H1 (cell line): ENCODE results near the gene MAP9. TPM values are rescaled to one million over a fixed set of nuclear protein-coding genes. Genes with fewer than 3 reads are reported as not detected.

Experiments used
- CTCF ChIA-PET: fragments of 300-600 bp; sonication (Branson Sonifier 250); formaldehyde crosslinking; loops from one replicate; lab custom pipeline; 2021; ENCODE audit not compliant: partially characterized antibody; lab: Charles Lee
- POLR2A ChIA-PET: fragments of 300-600 bp; sonication (Branson Sonifier 250); formaldehyde crosslinking; loops from one replicate; lab custom pipeline; 2021; ENCODE audit warnings: inconsistent platforms; ENCODE audit not compliant: partially characterized antibody; lab: Charles Lee
- DNase-seq, 2 experiments: peaks; one replicate each; pipeline versions ENCODE4 v3.0.0 to v3.0.0-alpha.2; 2010 to 2022; ENCODE audit warnings: low spot score in 2 of 2, low read depth in 1 of 2, mixed read lengths in 1 of 2
- FAIRE-seq: peaks from 2 replicates; lab custom pipeline; 2011; peaks lifted over from hg19 to GRCh38; lab: Jason Lieb, UNC
- H2AFZ ChIP-seq: 2 replicates; pipeline ENCODE4 v1.8.1; 2012; ENCODE audit warnings: low read length, inconsistent platforms
- H2AK5ac ChIP-seq: 2 replicates; pipeline ENCODE4 v1.6.1; 2013; ENCODE audit warnings: low read depth, low read length
- H2BK120ac ChIP-seq: replicated peaks from 2 replicates; pipeline ENCODE3; 2013; ENCODE audit warnings: low read depth, low read length, inconsistent platforms
- H2BK12ac ChIP-seq: 2 replicates; pipeline ENCODE4 v1.6.1; 2013; ENCODE audit warnings: low read depth, low read length
- H2BK15ac ChIP-seq: 2 replicates; pipeline ENCODE4 v1.6.1; 2013; ENCODE audit warnings: low read length
- H2BK20ac ChIP-seq: 2 replicates; pipeline ENCODE4 v1.6.1; 2013; ENCODE audit warnings: low read length
- H2BK5ac ChIP-seq: 2 replicates; pipeline ENCODE4 v1.6.1; 2013; ENCODE audit warnings: low read depth, low read length
- H3K14ac ChIP-seq: 2 replicates; pipeline ENCODE4 v1.6.1; 2013; ENCODE audit warnings: inconsistent platforms; ENCODE audit not compliant: insufficient read length
- H3K18ac ChIP-seq: 2 replicates; pipeline ENCODE4 v1.6.1; 2013; ENCODE audit warnings: low read length; ENCODE audit errors: extremely low read depth
- H3K23ac ChIP-seq: 2 replicates; pipeline ENCODE4 v1.6.1; 2013; ENCODE audit warnings: inconsistent platforms; ENCODE audit not compliant: insufficient read length
- H3K23me2 ChIP-seq: 2 replicates; pipeline ENCODE4 v1.6.1; 2013; ENCODE audit warnings: low read depth, low read length
- H3K27ac ChIP-seq: 2 replicates; pipeline ENCODE4 v1.6.1; 2011; ENCODE audit warnings: low read depth, low read length, inconsistent platforms
- H3K27me3 ChIP-seq, 4 experiments: replicated peaks in 1 of 4; 1 replicate in 1 of 4; 2 replicates in 3 of 4; pipeline versions ENCODE4 v1.6.1 to v1.8.1; 2011 to 2013; ENCODE audit warnings: low read length in 3 of 4, mild to moderate bottlenecking in 3 of 4, inconsistent platforms in 2 of 4, mixed read lengths in 2 of 4, moderate library complexity in 1 of 4; ENCODE audit not compliant: control insufficient read depth in 3 of 4, insufficient read depth in 3 of 4; ENCODE audit errors: extremely low read depth in 1 of 4
- H3K36me3 ChIP-seq, 4 experiments: 2 replicates each; pipeline versions ENCODE4 v1.6.1 to v1.8.1; 2011 to 2013; ENCODE audit warnings: mild to moderate bottlenecking in 4 of 4, low read length in 3 of 4, moderate library complexity in 2 of 4, control low read depth in 1 of 4, inconsistent platforms in 1 of 4; ENCODE audit not compliant: insufficient read depth in 4 of 4, control insufficient read depth in 2 of 4
- H3K4ac ChIP-seq: replicated peaks from 2 replicates; pipeline ENCODE3; 2013; ENCODE audit warnings: low read length, low read depth, mixed read lengths, inconsistent platforms; ENCODE audit not compliant: insufficient read length
- H3K4me1 ChIP-seq, 4 experiments: replicated peaks in 1 of 4; 1 replicate in 1 of 4; 2 replicates in 3 of 4; pipeline versions ENCODE4 v1.6.1 to v1.8.1; 2011 to 2013; ENCODE audit warnings: low read length in 3 of 4, inconsistent platforms in 2 of 4, mixed read lengths in 1 of 4; ENCODE audit not compliant: insufficient read depth in 4 of 4, control insufficient read depth in 3 of 4
- H3K4me2 ChIP-seq, 2 experiments: 2 replicates each; pipeline versions ENCODE4 v1.6.1 to v1.8.1; 2011 to 2013; ENCODE audit warnings: low read depth in 2 of 2, low read length in 2 of 2, control low read depth in 1 of 2, inconsistent platforms in 1 of 2, mild to moderate bottlenecking in 1 of 2; ENCODE audit not compliant: insufficient read depth in 1 of 2
- H3K4me3 ChIP-seq, 4 experiments: fragments of 200-600, 300-600 bp in 1 of 4; sonication (generic), shearing (Covaris generic), sonication (Bioruptor Twin) in 1 of 4; 2 replicates each; pipeline versions ENCODE4 v1.5.1 to v1.8.1; 2011 to 2016; ENCODE audit warnings: low read length in 4 of 4, low read depth in 3 of 4, control low read depth in 2 of 4, inconsistent platforms in 2 of 4, mild to moderate bottlenecking in 2 of 4, mixed read lengths in 1 of 4, moderate library complexity in 1 of 4; ENCODE audit not compliant: insufficient read depth in 2 of 4; ENCODE audit errors: extremely low read depth in 1 of 4
- H3K56ac ChIP-seq: replicated peaks from 2 replicates; pipeline ENCODE3; 2013; ENCODE audit warnings: low read depth, mild to moderate bottlenecking, mixed read lengths, low read length, inconsistent platforms; ENCODE audit not compliant: insufficient read length
- H3K79me1 ChIP-seq: 2 replicates; pipeline ENCODE4 v1.6.1; 2013; ENCODE audit warnings: low read depth, low read length, control low read depth
- H3K79me2 ChIP-seq, 2 experiments: 2 replicates each; pipeline versions ENCODE4 v1.6.1 to v1.8.1; 2012 to 2013; ENCODE audit warnings: low read length in 2 of 2, mild to moderate bottlenecking in 2 of 2, inconsistent platforms in 1 of 2; ENCODE audit not compliant: insufficient read depth in 2 of 2, control insufficient read depth in 1 of 2
- H3K9ac ChIP-seq, 4 experiments: replicated peaks in 1 of 4; 1 replicate in 1 of 4; 2 replicates in 3 of 4; pipeline versions ENCODE4 v1.6.1 to v1.8.1; 2011 to 2013; ENCODE audit warnings: low read depth in 3 of 4, low read length in 3 of 4, control low read depth in 2 of 4, mild to moderate bottlenecking in 2 of 4, moderate library complexity in 2 of 4, inconsistent platforms in 1 of 4; ENCODE audit errors: extremely low read depth in 1 of 4
- H3K9me3 ChIP-seq, 2 experiments: 2 replicates each; pipeline versions ENCODE4 v1.6.1 to v1.8.1; 2012 to 2013; ENCODE audit warnings: mild to moderate bottlenecking in 2 of 2, moderate library complexity in 2 of 2, control low read depth in 1 of 2, inconsistent platforms in 1 of 2, low read depth in 1 of 2, low read length in 1 of 2, mixed read lengths in 1 of 2; ENCODE audit not compliant: insufficient read depth in 2 of 2
- H4K20me1 ChIP-seq, 2 experiments: replicated peaks in 1 of 2; 2 replicates each; pipeline versions ENCODE3 to v1.8.1; 2011 to 2013; ENCODE audit warnings: inconsistent platforms in 2 of 2, low read length in 2 of 2, mild to moderate bottlenecking in 1 of 2; ENCODE audit not compliant: insufficient read depth in 2 of 2, control insufficient read depth in 1 of 2
- H4K5ac ChIP-seq: 2 replicates; pipeline ENCODE4 v1.6.1; 2013; ENCODE audit warnings: low read length, low read depth, mixed read lengths, inconsistent platforms; ENCODE audit not compliant: insufficient read length
- H4K8ac ChIP-seq: 2 replicates; pipeline ENCODE4 v1.8.0; 2013; ENCODE audit warnings: mild to moderate bottlenecking, moderate library complexity, low read length, inconsistent platforms; ENCODE audit not compliant: insufficient read depth; ENCODE audit errors: extremely low read depth
- H4K91ac ChIP-seq: replicated peaks from 2 replicates; pipeline ENCODE3; 2013; ENCODE audit warnings: low read length, mixed read lengths, inconsistent platforms; ENCODE audit not compliant: insufficient read length
- CREB1 ChIP-seq: IDR thresholded peaks from 2 replicates; pipeline ENCODE4 v1.6.1; 2012; ENCODE audit warnings: inconsistent platforms
- FOSL1 ChIP-seq: IDR thresholded peaks from 2 replicates; pipeline ENCODE4 v1.6.1; 2011; ENCODE audit warnings: mild to moderate bottlenecking, low read depth, low read length, moderate library complexity; ENCODE audit not compliant: insufficient read depth
- HDAC6 ChIP-seq: IDR thresholded peaks from one replicate; pipeline ENCODE4 v1.7.1; 2012; ENCODE audit warnings: low read depth, mild to moderate bottlenecking, inconsistent platforms, low read length, moderate library complexity
- KDM5A ChIP-seq: fragments of 200-600 bp; IDR thresholded peaks from 2 replicates; pipeline ENCODE4 v1.7.1; 2012; ENCODE audit warnings: mild to moderate bottlenecking, low read length, inconsistent platforms, mixed read lengths
- SP1 ChIP-seq: IDR thresholded peaks from 2 replicates; pipeline ENCODE4 v1.6.1; 2011; ENCODE audit warnings: low read depth, low read length
- WGBS, 2 experiments: shearing (Covaris generic) in 1 of 2; methylation state at CpG; one replicate each; pipeline versions ENCODE4 v1.1.6 to v1.1.7; 2013 to 2015; ENCODE audit warnings: low lambda C conversion rate in 2 of 2, mixed read lengths in 2 of 2, inconsistent platforms in 1 of 2, low coverage in 1 of 2, missing lambda C conversion rate in 1 of 2; ENCODE audit not compliant: insufficient replicate concordance in 2 of 2, insufficient coverage in 1 of 2, insufficient read length in 1 of 2; ENCODE audit errors: extremely low coverage in 1 of 2, missing lambda C conversion rate in 1 of 2; 5-methylcytosine and 5-hydroxymethylcytosine counted together
- polyA plus RNA-seq, 7 experiments: library from polyadenylated mRNA; depleted of rRNA in 3 of 7; stranded (reverse) in 5 of 7; unstranded in 2 of 7; fragments of >200 nt in 5 of 7; fragments of 200-250 nt in 2 of 7; gene quantifications; 1 replicate in 5 of 7; 2 replicates in 1 of 7; 4 replicates in 1 of 7; pipeline versions ENCODE4 v1.2.1 to v1.2.3, GENCODE V29; 2011 to 2013; ENCODE audit warnings: missing spikeins in 2 of 7, mixed read lengths in 2 of 7
- total RNA-seq: library from RNA; stranded (reverse); fragmentation: NEBNext Ultra II Directional; extraction: Animal tissue kit (Norgen Biotek cat#: 25700); gene quantifications from 2 replicates; pipeline ENCODE4 v1.2.1, GENCODE V29; 2021
- TF ChIP-seq, protein P1 (sequence below), 3 experiments: IDR thresholded peaks; 1 replicate in 2 of 3; 2 replicates in 1 of 3; pipeline versions ENCODE4 v1.5.1 to v1.6.1; 2011; ENCODE audit warnings: low read length in 3 of 3, mild to moderate bottlenecking in 3 of 3, inconsistent platforms in 2 of 3, low read depth in 1 of 3, moderate library complexity in 1 of 3; ENCODE audit not compliant: insufficient read depth in 1 of 3; ENCODE audit errors: control extremely low read depth in 1 of 3

Gene MAP9
- total and polyA plus RNA-seq, 2 of the 8 experiments (the other 6 are each of a cell fraction or from before 2014, with no cell fraction given): 2.1 to 18.9 TPM

DNA sequence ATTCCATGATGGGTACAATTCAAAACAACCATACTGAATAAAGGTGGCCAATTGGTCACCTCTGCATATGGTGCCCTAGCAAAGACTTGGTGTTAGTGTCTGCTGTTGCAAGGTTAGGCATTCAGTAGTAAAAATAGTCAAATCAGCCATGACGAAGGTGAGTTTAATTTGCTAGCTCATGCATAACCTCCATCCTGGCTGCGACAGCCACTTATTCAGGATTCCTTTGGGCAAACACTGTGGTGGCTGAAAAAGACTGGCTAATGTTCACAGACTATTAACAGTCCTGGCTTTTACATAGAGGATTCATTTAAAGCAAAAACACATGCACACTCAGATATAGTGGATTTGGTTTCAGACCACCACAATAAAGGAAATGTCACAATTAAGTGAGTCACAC lies 34.8 kb upstream of the MAP9 start:
- no peaks in the 10 kb centered on the region for H3K36me3 ChIP-seq
- H3K56ac ChIP-seq: no peak overlapping the region
- no peak overlapping the region for H4K5ac ChIP-seq
- H3K27ac ChIP-seq: no peak overlapping the region
- no peaks in the 10 kb centered on the region for H3K4me1 ChIP-seq
- H4K8ac ChIP-seq: no peak overlapping the region
- POLR2A ChIA-PET: no interaction called here
- H3K4ac ChIP-seq: no peak overlapping the region
- no peaks in the 10 kb centered on the region for H3K23me2 ChIP-seq
- FAIRE-seq (no peak), DNase-seq (no peak)
- H3K9me3 ChIP-seq: no peaks in the 10 kb centered on the region
- H3K79me2 ChIP-seq: no peaks in the 10 kb centered on the region
- H3K27me3 ChIP-seq: peaks cover 0 to 1% (median 0%) of the 10 kb centered on the region in 4 experiments; a peak in 2 of 7 replicates
- H2BK12ac ChIP-seq: no peak overlapping the region
- no peaks in the 10 kb centered on the region for H4K20me1 ChIP-seq
- CTCF ChIA-PET: no interaction called here
- H2AFZ ChIP-seq: no peak overlapping the region
- H3K4me2 ChIP-seq: no peak overlapping the region
- no peak overlapping the region for H3K14ac ChIP-seq
- TF ChIP-seq CREB1 (no peak), KDM5A (no peak), FOSL1 (no peak), SP1 (no peak), HDAC6 (no peak)
- TF ChIP-seq, protein P1, sequence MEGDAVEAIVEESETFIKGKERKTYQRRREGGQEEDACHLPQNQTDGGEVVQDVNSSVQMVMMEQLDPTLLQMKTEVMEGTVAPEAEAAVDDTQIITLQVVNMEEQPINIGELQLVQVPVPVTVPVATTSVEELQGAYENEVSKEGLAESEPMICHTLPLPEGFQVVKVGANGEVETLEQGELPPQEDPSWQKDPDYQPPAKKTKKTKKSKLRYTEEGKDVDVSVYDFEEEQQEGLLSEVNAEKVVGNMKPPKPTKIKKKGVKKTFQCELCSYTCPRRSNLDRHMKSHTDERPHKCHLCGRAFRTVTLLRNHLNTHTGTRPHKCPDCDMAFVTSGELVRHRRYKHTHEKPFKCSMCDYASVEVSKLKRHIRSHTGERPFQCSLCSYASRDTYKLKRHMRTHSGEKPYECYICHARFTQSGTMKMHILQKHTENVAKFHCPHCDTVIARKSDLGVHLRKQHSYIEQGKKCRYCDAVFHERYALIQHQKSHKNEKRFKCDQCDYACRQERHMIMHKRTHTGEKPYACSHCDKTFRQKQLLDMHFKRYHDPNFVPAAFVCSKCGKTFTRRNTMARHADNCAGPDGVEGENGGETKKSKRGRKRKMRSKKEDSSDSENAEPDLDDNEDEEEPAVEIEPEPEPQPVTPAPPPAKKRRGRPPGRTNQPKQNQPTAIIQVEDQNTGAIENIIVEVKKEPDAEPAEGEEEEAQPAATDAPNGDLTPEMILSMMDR (IDR thresholded peaks at IDR 0.05; ENCODE audit: control extremely low read depth in 1 of 3, insufficient read depth in 1 of 3, low read depth in 1 of 3, low read length in 3 of 3): no peak
- H2BK120ac ChIP-seq: no peak overlapping the region
- no peak overlapping the region for H2BK15ac ChIP-seq
- H3K9ac ChIP-seq: no peak overlapping the region
- H4K91ac ChIP-seq: no peak overlapping the region
- no peak overlapping the region for H2AK5ac ChIP-seq
- no peak overlapping the region for H3K18ac ChIP-seq
- H3K23ac ChIP-seq: no peak overlapping the region
- H3K4me3 ChIP-seq: no peak overlapping the region
- no peaks in the 10 kb centered on the region for H3K79me1 ChIP-seq
- H2BK20ac ChIP-seq: no peak overlapping the region
- WGBS, 2 experiments: 93% methylated on average over 2 of the region's 2 CpGs; no CpG with 5 or more reads in 1 of the 2 experiments
- no peak overlapping the region for H2BK5ac ChIP-seq
